Loucy (cell line): Measurements from ENCODE around the gene CH25H.

ENCODE experiments used
- H2AFZ ChIP-seq: fragments of 200-600 bp; sonication (generic); 2 replicates; pipeline ENCODE4 v1.6.0; 2016; ENCODE audit warnings: antibody characterized with exemption, mild to moderate bottlenecking, low read length, moderate library complexity
- H3F3A ChIP-seq: fragments of 200-600 bp; 2 replicates; pipeline ENCODE4 v1.6.0; 2016; ENCODE audit warnings: antibody characterized with exemption, low read depth, mild to moderate bottlenecking
- H3K27me3 ChIP-seq: fragments of 200-600 bp; sonication (generic); 2 replicates; pipeline ENCODE4 v1.6.1; 2014; ENCODE audit warnings: low read length, mild to moderate bottlenecking; ENCODE audit not compliant: insufficient read depth, poor library complexity, severe bottlenecking
- H3K36me3 ChIP-seq: fragments of 200-600 bp; sonication (generic); 2 replicates; pipeline ENCODE4 v1.6.1; 2016; ENCODE audit warnings: low read length; ENCODE audit not compliant: insufficient read depth
- H3K4me1 ChIP-seq: fragments of 200-600 bp; sonication (generic); 2 replicates; pipeline ENCODE4 v1.5.1; 2014; ENCODE audit warnings: low read length, mild to moderate bottlenecking; ENCODE audit not compliant: insufficient read depth, poor library complexity, severe bottlenecking
- H3K4me2 ChIP-seq: fragments of 200-600 bp; sonication (generic); 2 replicates; pipeline ENCODE4 v1.6.0; 2014; ENCODE audit warnings: antibody characterized with exemption, low read length, low read depth, mild to moderate bottlenecking; ENCODE audit not compliant: poor library complexity, severe bottlenecking
- H3K4me3 ChIP-seq: fragments of 200-600 bp; sonication (generic); 2 replicates; pipeline ENCODE4 v1.5.1; 2014; ENCODE audit warnings: low read length, mild to moderate bottlenecking, mixed read lengths; ENCODE audit not compliant: poor library complexity, severe bottlenecking
- H3K79me2 ChIP-seq: fragments of 200-600 bp; sonication (generic); 2 replicates; pipeline ENCODE4 v1.6.1; 2014; ENCODE audit warnings: low read length; ENCODE audit not compliant: insufficient read depth
- H3K9ac ChIP-seq: fragments of 200-600 bp; sonication (generic); 2 replicates; pipeline ENCODE4 v1.6.0; 2014; ENCODE audit warnings: mild to moderate bottlenecking, low read depth, low read length, moderate library complexity; ENCODE audit not compliant: poor library complexity, severe bottlenecking
- H3K9me2 ChIP-seq: fragments of 200-600 bp; sonication (generic); replicated peaks from 2 replicates; pipeline ENCODE4 v1.6.1; 2016; ENCODE audit warnings: low read depth, low read length, mixed read lengths
- H3K9me3 ChIP-seq: fragments of 200-600 bp; sonication (generic); 2 replicates; pipeline ENCODE4 v1.6.1; 2014; ENCODE audit warnings: mild to moderate bottlenecking, antibody characterized with exemption, low read length, low read depth; ENCODE audit not compliant: insufficient read depth
- H4K20me1 ChIP-seq: fragments of 200-600 bp; sonication (generic); 2 replicates; pipeline ENCODE4 v1.6.0; 2014; ENCODE audit warnings: antibody characterized with exemption, low read length, mild to moderate bottlenecking; ENCODE audit not compliant: insufficient read depth, poor library complexity, severe bottlenecking
- EZH2phosphoT487 ChIP-seq: fragments of 200-600 bp; IDR thresholded peaks from 2 replicates; pipeline ENCODE4 v1.6.1; 2018; ENCODE audit warnings: antibody characterized with exemption, mild to moderate bottlenecking, moderate library complexity, borderline replicate concordance
- TF ChIP-seq, protein P1 (sequence below): fragments of 200-600 bp; sonication (generic); conservative IDR thresholded peaks from 2 replicates; pipeline ENCODE4 v1.5.1; 2014; ENCODE audit warnings: mild to moderate bottlenecking, antibody characterized with exemption, low read length

Gene CH25H

GRCh38 chr10:89216056-89216455 lies 8.9 kb upstream of the CH25H start:
- peaks cover 3% of the 10 kb centered on the region; the same call in 1 of the 2 replicates for H3K36me3 ChIP-seq
- H3K4me1 ChIP-seq = peaks cover 24% of the 10 kb centered on the region
- H2AFZ ChIP-seq = no peak overlapping the region
- no peaks in the 10 kb centered on the region for H4K20me1 ChIP-seq
- no peak overlapping the region for H3K9ac ChIP-seq
- no peaks in the 10 kb centered on the region for H3K27me3 ChIP-seq
- H3K9me2 ChIP-seq = no peaks in the 10 kb centered on the region
- no peaks in the 10 kb centered on the region for H3K9me3 ChIP-seq
- no peaks in the 10 kb centered on the region for H3K79me2 ChIP-seq
- TF ChIP-seq, protein P1, sequence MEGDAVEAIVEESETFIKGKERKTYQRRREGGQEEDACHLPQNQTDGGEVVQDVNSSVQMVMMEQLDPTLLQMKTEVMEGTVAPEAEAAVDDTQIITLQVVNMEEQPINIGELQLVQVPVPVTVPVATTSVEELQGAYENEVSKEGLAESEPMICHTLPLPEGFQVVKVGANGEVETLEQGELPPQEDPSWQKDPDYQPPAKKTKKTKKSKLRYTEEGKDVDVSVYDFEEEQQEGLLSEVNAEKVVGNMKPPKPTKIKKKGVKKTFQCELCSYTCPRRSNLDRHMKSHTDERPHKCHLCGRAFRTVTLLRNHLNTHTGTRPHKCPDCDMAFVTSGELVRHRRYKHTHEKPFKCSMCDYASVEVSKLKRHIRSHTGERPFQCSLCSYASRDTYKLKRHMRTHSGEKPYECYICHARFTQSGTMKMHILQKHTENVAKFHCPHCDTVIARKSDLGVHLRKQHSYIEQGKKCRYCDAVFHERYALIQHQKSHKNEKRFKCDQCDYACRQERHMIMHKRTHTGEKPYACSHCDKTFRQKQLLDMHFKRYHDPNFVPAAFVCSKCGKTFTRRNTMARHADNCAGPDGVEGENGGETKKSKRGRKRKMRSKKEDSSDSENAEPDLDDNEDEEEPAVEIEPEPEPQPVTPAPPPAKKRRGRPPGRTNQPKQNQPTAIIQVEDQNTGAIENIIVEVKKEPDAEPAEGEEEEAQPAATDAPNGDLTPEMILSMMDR = no peak
- TF ChIP-seq EZH2phosphoT487 = no peak
- H3K4me3 ChIP-seq = no peak overlapping the region
- no peaks in the 10 kb centered on the region for H3F3A ChIP-seq
- no peak overlapping the region for H3K4me2 ChIP-seq

DNA sequence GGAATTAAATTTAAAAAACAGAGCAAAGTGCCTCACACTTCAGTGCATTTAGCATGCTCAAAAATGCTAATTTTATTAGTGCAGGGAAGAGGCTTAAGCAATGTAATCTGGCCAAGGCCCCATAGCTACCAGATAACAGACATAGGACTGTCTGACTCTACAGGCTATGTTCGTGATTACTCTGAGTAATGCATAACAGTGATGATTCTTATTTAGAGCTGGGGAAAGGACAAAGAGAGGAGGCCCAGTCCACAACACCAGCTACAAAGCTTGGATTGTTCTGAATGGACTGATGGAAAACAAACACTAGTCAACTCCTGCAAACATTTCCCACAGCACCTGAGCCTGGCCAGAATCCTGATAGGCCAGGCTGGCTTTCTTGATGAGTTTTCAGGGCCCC lies 8.4 kb upstream of the CH25H start:
- no peaks in the 10 kb centered on the region for H3F3A ChIP-seq
- H3K4me2 ChIP-seq = no peak overlapping the region
- no peaks in the 10 kb centered on the region for H3K36me3 ChIP-seq
- no peaks in the 10 kb centered on the region for H3K79me2 ChIP-seq
- H3K27me3 ChIP-seq = no peaks in the 10 kb centered on the region
- peaks cover 28% of the 10 kb centered on the region for H3K4me1 ChIP-seq
- H3K9ac ChIP-seq = no peak overlapping the region
- TF ChIP-seq EZH2phosphoT487 = no peak
- TF ChIP-seq, protein P1 = no peak
- H3K9me2 ChIP-seq = no peaks in the 10 kb centered on the region
- no peak overlapping the region for H2AFZ ChIP-seq
- no peaks in the 10 kb centered on the region for H3K9me3 ChIP-seq
- H3K4me3 ChIP-seq = no peak overlapping the region
- no peaks in the 10 kb centered on the region for H4K20me1 ChIP-seq

DNA sequence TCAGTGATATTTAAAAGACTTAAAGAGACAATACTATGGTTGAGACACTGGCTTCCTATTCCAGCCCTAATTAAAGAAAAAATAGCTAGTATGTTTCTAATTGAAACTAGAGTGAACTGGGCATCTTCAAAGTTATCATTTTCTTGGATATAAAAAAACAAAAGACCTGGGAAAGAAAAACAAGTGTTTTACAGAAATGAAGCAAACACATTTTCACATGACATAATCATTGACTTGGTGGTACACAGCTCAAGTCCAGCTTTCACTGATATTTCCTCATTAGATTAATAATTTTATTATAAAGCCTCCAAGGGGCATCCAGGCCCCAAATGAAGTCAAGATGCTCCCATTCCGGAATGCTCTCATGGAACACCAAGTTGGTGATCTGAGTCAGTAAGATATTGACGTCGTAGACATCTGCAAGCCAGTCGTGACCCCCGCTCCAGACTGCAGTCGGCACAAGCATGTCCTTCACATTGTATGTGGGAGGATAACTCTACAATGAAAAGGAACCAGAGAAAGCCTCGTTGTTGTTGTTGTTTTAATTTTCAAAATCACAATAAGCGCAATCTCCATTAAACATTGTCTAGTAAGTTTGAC lies 7.5 kb upstream of the CH25H start:
- peaks cover 36% of the 10 kb centered on the region for H3K4me1 ChIP-seq
- no peak overlapping the region for H3K9ac ChIP-seq
- no peaks in the 10 kb centered on the region for H3K9me2 ChIP-seq
- H3K36me3 ChIP-seq = no peaks in the 10 kb centered on the region
- TF ChIP-seq, protein P1 = no peak
- no peak for TF ChIP-seq EZH2phosphoT487
- no peaks in the 10 kb centered on the region for H4K20me1 ChIP-seq
- H3F3A ChIP-seq = no peaks in the 10 kb centered on the region
- H3K4me3 ChIP-seq = no peak overlapping the region
- no peak overlapping the region for H2AFZ ChIP-seq
- no peaks in the 10 kb centered on the region for H3K27me3 ChIP-seq
- no peaks in the 10 kb centered on the region for H3K79me2 ChIP-seq
- no peak overlapping the region for H3K4me2 ChIP-seq
- H3K9me3 ChIP-seq = no peaks in the 10 kb centered on the region
